Measurements from ENCODE around the gene ZNF76. TPM values are rescaled to one million over a fixed set of nuclear protein-coding genes. Genes with fewer than 3 reads are reported as not detected.

The ZNF76 gene
- total RNA-seq, 6 experiments from 2014 or later = 14.4 to 19.8 (median 17.6) TPM

DNA sequence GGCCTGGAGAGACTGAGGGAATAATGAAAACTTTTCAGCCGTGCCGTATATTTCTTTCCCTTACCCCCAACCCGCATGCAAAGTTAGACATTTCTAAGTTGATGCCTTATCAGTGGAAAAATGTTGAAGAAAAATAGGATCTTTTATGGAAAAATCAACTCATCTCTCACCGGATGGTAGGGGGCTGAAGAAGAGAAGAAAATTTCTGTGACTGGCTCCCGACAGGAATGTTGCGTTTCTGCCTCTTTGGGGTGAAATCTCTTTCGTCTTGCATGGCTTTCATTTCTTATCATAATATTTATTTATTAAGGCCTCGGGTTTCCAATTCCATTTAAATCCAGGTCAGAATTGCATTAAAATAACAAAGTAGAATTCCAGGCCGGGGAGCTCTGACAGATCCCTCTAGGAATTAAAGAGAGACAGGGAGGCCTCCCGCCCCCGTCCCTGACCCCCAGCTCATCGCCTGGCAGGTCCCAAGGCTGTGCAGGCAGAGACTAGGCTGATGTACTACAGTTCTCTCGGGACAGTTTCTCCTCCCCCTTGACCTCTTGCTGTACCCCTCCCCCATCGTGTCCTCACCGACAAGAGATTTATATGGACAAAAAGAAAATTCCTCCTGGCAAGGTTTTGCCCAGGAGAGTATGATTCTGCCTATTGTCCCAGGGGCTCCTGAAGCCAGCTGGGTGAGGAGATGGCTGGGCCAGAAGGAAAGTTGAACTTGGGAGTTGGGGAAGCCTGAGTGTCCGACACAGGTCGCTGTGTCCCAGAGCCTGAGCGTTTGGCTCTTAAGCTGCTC, 44.5 kb upstream of the ZNF76 start:
- ATAC-seq (no peak), DNase-seq (no peak)
- 45% methylated on average over 16 of the region's 18 CpGs for WGBS (ENCODE audit: insufficient coverage, low coverage, low lambda C conversion rate, missing lambda C conversion rate)
- H3K36me3 ChIP-seq = no peaks in the 10 kb centered on the region
- H3K27me3 ChIP-seq = peaks cover 0 to 4% of the 10 kb centered on the region in 2 donors
- H3K27ac ChIP-seq = no peak overlapping the region
- intact Hi-C loops (cut with DNase I) = no loop called here
- H3K9me3 ChIP-seq = no peaks in the 10 kb centered on the region
- peaks cover 0 to 13% (median 0%) of the 10 kb centered on the region in 4 donors for H3K4me1 ChIP-seq
- H3K4me3 ChIP-seq = peak overlapping the region in 1 of 3 donors; percentile 41
- TF ChIP-seq, protein P1, sequence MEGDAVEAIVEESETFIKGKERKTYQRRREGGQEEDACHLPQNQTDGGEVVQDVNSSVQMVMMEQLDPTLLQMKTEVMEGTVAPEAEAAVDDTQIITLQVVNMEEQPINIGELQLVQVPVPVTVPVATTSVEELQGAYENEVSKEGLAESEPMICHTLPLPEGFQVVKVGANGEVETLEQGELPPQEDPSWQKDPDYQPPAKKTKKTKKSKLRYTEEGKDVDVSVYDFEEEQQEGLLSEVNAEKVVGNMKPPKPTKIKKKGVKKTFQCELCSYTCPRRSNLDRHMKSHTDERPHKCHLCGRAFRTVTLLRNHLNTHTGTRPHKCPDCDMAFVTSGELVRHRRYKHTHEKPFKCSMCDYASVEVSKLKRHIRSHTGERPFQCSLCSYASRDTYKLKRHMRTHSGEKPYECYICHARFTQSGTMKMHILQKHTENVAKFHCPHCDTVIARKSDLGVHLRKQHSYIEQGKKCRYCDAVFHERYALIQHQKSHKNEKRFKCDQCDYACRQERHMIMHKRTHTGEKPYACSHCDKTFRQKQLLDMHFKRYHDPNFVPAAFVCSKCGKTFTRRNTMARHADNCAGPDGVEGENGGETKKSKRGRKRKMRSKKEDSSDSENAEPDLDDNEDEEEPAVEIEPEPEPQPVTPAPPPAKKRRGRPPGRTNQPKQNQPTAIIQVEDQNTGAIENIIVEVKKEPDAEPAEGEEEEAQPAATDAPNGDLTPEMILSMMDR (IDR thresholded peaks at IDR 0.05) = no peak
- no peak for TF ChIP-seq POLR2A (IDR thresholded peaks at IDR 0.05)

DNA sequence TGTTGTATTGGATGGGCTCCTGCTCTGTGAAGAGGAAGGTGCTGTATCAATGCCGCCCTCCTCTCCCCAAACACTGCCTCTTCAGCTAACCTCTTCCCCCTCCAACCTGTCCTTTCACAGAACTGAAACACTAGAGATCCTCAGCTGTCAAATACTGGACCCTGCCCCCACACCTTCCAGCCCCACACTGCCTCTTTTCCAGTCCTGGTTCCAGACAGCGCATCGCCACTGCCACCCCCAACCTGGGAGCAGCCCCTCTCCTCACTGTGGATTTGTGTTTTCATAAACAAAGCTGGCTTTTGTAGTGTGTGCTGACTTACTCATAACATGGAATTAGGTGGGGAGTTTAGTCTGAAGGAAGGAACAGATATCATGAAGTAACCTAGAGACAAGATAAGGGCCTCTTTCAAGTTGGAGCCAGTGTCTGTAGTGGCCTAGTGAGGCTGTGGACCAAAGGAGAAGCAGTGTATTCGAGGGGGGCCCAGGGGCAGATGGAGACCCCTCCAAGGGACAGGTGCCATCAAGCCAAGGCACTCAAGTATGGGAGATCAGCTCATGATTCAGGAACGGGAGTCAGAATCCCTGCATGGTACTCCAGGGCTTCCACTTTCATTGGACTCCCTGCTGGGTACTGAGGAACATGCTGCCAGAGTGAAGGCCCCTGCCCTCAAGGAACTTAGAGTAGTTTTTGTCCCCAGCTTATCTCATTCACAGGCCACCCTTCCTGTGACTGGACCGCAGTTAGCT, 43.7 kb upstream of the ZNF76 start:
- Histone ChIP-seq H3K4me3 (no peak overlapping the region), H3K27me3 (peaks cover 0 to 4% of the 10 kb centered on the region in 2 donors), H3K9me3 (no peaks in the 10 kb centered on the region), H3K36me3 (no peaks in the 10 kb centered on the region), H3K4me1 (peaks cover 0 to 13% (median 0%) of the 10 kb centered on the region in 4 donors), H3K27ac (no peak overlapping the region)
- no peak for DNase-seq
- 76% methylated on average over 4 of the region's 6 CpGs for WGBS (ENCODE audit: insufficient coverage, low coverage, low lambda C conversion rate, missing lambda C conversion rate)
- ATAC-seq = no peak
- intact Hi-C loops (cut with DNase I) = no loop called here
- TF ChIP-seq, protein P1 (IDR thresholded peaks at IDR 0.05) = no peak
- no peak for TF ChIP-seq POLR2A (IDR thresholded peaks at IDR 0.05)

DNA sequence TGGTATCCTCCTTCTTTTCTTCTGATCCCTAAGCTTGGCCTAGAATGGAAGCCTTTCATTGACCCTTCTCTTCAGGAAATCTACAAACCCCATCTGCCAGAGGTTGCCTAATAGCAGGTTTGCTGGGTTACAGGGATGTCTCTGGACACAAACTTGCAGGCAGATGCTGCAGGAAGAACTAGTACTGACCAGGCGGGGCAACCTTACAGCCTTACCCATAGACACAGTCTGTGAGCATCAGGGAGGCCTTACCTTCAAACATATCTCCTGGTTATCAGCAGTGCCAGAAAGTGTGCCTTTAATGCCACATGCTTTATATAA, 43.2 kb upstream of the ZNF76 start:
- intact Hi-C loops (cut with DNase I) = no loop called here
- H3K27me3 ChIP-seq = peaks cover 0 to 4% of the 10 kb centered on the region in 2 donors
- no peak overlapping the region for H3K27ac ChIP-seq
- TF ChIP-seq POLR2A (IDR thresholded peaks at IDR 0.05) = no peak
- TF ChIP-seq, protein P1 (IDR thresholded peaks at IDR 0.05) = no peak
- H3K4me3 ChIP-seq = no peak overlapping the region
- no CpG with 5 or more reads among the region's 1 CpG for WGBS (ENCODE audit: insufficient coverage, low coverage, low lambda C conversion rate, missing lambda C conversion rate)
- no peaks in the 10 kb centered on the region for H3K36me3 ChIP-seq
- peaks cover 0 to 13% (median 0%) of the 10 kb centered on the region in 4 donors for H3K4me1 ChIP-seq
- ATAC-seq (no peak), DNase-seq (no peak)
- no peaks in the 10 kb centered on the region for H3K9me3 ChIP-seq

DNA sequence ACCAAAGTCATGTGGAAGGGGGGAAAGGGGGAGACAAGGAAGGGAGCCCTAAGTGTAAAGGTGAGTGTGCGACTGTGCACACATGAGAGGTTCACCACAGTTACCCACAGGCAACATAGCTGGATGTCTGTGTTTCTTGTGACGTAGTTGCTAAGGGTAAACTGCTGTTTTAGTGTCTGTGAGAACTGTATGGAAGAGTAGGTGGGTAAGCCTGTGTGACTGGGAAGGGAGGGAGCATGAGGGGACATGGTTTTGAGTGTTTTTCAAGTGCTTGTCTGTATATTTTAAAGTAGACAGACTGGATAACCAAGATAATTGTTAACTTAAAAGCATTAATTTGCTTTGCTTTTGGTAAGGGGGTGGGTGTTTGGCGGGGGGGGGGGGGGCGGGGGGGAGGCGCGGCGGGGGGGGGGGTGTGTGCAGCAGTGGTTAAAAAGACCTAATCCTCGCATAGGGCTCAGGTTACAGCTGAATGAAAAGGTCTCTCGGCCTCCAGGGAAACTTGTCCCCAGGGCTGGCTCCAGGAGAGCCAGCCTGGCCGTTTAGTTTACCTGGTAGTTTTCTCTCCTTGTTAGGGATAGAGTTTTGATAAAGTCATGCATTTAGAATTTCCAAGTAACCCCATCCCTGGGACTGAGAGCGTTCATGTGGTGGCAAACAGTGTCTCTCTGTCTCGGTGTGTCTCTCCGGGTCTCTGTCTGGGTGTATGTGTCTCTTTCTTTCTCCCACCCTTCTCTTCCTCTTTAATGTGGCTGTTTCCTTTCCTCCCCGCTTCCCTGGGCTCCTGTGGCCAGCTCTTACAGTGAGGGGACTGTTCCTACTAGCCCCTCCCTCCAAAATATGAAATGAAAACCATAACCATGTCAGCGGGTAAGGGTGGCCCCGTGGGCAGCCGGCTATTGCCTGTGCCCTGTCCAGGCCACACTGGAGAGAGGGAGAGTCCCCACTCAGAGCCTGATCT, 42.4 kb upstream of the ZNF76 start:
- intact Hi-C loops (cut with DNase I) = no loop called here
- TF ChIP-seq, protein P1 (IDR thresholded peaks at IDR 0.05) = no peak
- TF ChIP-seq POLR2A (IDR thresholded peaks at IDR 0.05) = no peak
- H3K4me3 ChIP-seq = no peak overlapping the region
- H3K9me3 ChIP-seq = no peaks in the 10 kb centered on the region
- peaks cover 0 to 13% (median 0%) of the 10 kb centered on the region in 4 donors for H3K4me1 ChIP-seq
- no peak overlapping the region for H3K27ac ChIP-seq
- whole genome bisulfite sequencing (ENCODE audit: insufficient coverage, low coverage, low lambda C conversion rate, missing lambda C conversion rate) = 63% methylated on average over 11 of the region's 17 CpGs
- H3K36me3 ChIP-seq = no peaks in the 10 kb centered on the region
- ATAC-seq = no peak
- peaks cover 0 to 4% of the 10 kb centered on the region in 2 donors for H3K27me3 ChIP-seq
- no peak for DNase-seq
